Peyer's patch (tissue), 4 donors: Measurements from ENCODE around the gene MRPL36.

ENCODE experiments used
- CTCF ChIP-seq, 6 experiments: fragments of 450-650 bp in 4 of 6; fragments of 200-600 bp in 2 of 6; sonication (generic) in 1 of 6; IDR thresholded peaks; one replicate each; pipeline ENCODE4 v1.5.1; 2017 to 2019; ENCODE audit warnings: antibody characterized with exemption in 6 of 6, mild to moderate bottlenecking in 3 of 6, moderate library complexity in 1 of 6
- POLR2A ChIP-seq, 2 donors: fragments of 450-650 bp; IDR thresholded peaks; one replicate each; pipeline ENCODE4 v1.5.1; 2017; ENCODE audit warnings: antibody characterized with exemption in 2 of 2, mild to moderate bottlenecking in 2 of 2, moderate library complexity in 2 of 2

DNA sequence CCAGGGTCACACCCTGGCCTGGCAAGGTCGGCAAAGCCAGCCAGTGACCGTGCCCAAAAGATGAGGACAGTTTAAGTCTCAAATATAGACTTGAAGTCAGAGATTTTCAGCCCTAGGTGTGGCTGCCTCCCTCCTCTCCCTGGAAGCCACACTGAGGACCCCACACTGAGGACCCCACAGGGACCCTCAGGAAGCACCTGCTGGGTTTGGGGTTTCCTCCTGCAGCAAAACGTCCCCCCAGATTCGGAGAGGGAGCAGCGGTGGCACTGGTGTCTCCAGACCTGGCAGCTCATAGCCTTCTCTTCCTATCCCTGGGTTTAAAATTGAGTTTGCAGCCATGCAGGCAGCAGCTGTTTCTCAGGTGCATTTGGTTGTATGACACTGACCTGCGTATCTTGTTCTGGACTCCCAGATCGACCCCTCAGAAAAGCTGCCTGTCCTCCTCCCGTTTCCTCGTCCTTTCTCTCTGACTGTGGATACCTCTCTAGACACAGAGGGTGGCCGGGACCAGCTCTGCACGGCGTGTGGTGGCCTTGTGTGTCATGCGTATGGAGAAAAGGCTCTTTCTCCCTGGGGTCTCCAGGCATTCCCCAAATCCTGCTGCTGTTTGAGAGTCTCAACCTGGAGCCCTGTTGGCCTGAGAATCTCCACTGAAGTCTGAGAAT lies 36.6 kb downstream of the MRPL36 start:
- TF ChIP-seq CTCF (IDR thresholded peaks at IDR 0.05) (no peak), POLR2A (IDR thresholded peaks at IDR 0.05) (no peak)
